NCI-H1417 (cell line): ENCODE results near the gene OPALIN.

Experiments used
- DNase-seq, 3 experiments: peaks; one replicate each; lab custom pipeline; 2025; lab: John Stamatoyannopoulos, UW

Gene OPALIN

GRCh38 chr10:96374004-96374403 is 15.2 kb upstream of the OPALIN start:
- no peak for DNase-seq

GRCh38 chr10:96371356-96371755 is 12.6 kb upstream of the OPALIN start:
- no peak for DNase-seq

GRCh38 chr10:96370584-96371157 is 11.9 kb upstream of the OPALIN start:
- DNase-seq, result peak; percentile 12 to 59 (median 48)

- DNase-seq, result no peak
Measured at GRCh38 chr10:96369890-96370583, 11.2 kb upstream of the OPALIN start.

GRCh38 chr10:96368971-96369370 is 10.2 kb upstream of the OPALIN start:
- no peak for DNase-seq

GRCh38 chr10:96367470-96367869 is 8.7 kb upstream of the OPALIN start:
- DNase-seq, result no peak

GRCh38 chr10:96366508-96366907 is 7.7 kb upstream of the OPALIN start:
- DNase-seq, result no peak

- no peak for DNase-seq
Measured at GRCh38 chr10:96365571-96365970, 6.8 kb upstream of the OPALIN start.

- no peak for DNase-seq
Measured at GRCh38 chr10:96360766-96361165, 2.0 kb upstream of the OPALIN start.

GRCh38 chr10:96360331-96360730 is 1.5 kb upstream of the OPALIN start:
- no peak for DNase-seq

- no peak for DNase-seq
Measured at GRCh38 chr10:96359616-96360015, 814 bp upstream of the OPALIN start.

- DNase-seq, result no peak
Measured at GRCh38 chr10:96357038-96357620, 1.7 kb downstream of the OPALIN start.

GRCh38 chr10:96352582-96352981 is 6.2 kb downstream of the OPALIN start:
- no peak for DNase-seq

- DNase-seq, result no peak
Measured at GRCh38 chr10:96352027-96352426, 6.8 kb downstream of the OPALIN start.

GRCh38 chr10:96346295-96346694 is 12.5 kb downstream of the OPALIN start:
- DNase-seq, result no peak

- DNase-seq, result no peak
Measured at GRCh38 chr10:96345222-96345621, 13.6 kb downstream of the OPALIN start.

- no peak for DNase-seq
Measured at GRCh38 chr10:96344178-96344577, 14.6 kb downstream of the OPALIN start.

GRCh38 chr10:96342402-96342801 is 16.4 kb downstream of the OPALIN start:
- no peak for DNase-seq

GRCh38 chr10:96341219-96342182 is 17.3 kb downstream of the OPALIN start:
- DNase-seq, result peak in 1 of 3 experiments; percentile 17

- peak; percentile 21 to 78 (median 36) for DNase-seq
Measured at GRCh38 chr10:96339956-96340904, 18.6 kb downstream of the OPALIN start.

- DNase-seq, result no peak
Measured at GRCh38 chr10:96339383-96339782, 19.4 kb downstream of the OPALIN start.
